Psoas muscle (tissue), 8 donors: ENCODE measurements around the gene RBMS3. TPM values are rescaled to one million over a fixed set of nuclear protein-coding genes. Genes with fewer than 3 reads are reported as not detected.
A peak's percentile ranks its signal among the peaks of the same experiment; 100 is the strongest.

ENCODE experiments used
- ATAC-seq, 4 donors: fragments of 200-7000 bp; cut with Tn5 transposase; one replicate each; pipeline ENCODE4 v1.9.1; 2020; ENCODE audit warnings: moderate library complexity in 3 of 4, mild to moderate bottlenecking in 2 of 4
- DNase-seq, 2 donors: peaks; one replicate each; pipeline ENCODE4 v3.0.0-alpha.2; 2020
- H3K27ac ChIP-seq: fragments of 200-600 bp; one replicate; pipeline ENCODE4 v1.8.0; 2022
- H3K27me3 ChIP-seq, 3 donors: fragments of 200-600 bp in 1 of 3; one replicate each; pipeline versions ENCODE4 v1.6.1 to v1.8.0; 2013 to 2022; ENCODE audit warnings: low read length in 2 of 3, mild to moderate bottlenecking in 2 of 3, moderate library complexity in 1 of 3; ENCODE audit not compliant: insufficient read depth in 3 of 3
- H3K36me3 ChIP-seq, 2 donors: fragments of 200-600 bp in 1 of 2; one replicate each; pipeline versions ENCODE4 v1.6.1 to v1.8.0; 2013 to 2022; ENCODE audit warnings: low read depth in 1 of 2, mild to moderate bottlenecking in 1 of 2, moderate library complexity in 1 of 2; ENCODE audit not compliant: insufficient read depth in 1 of 2
- H3K4me1 ChIP-seq: fragments of 200-600 bp; one replicate; pipeline ENCODE4 v1.8.0; 2022
- H3K4me3 ChIP-seq: fragments of 200-600 bp; one replicate; pipeline ENCODE4 v1.8.0; 2022; ENCODE audit warnings: mild to moderate bottlenecking
- H3K9me3 ChIP-seq: fragments of 200-600 bp; one replicate; pipeline ENCODE4 v1.8.0; 2022
- CTCF ChIP-seq: fragments of 200-600 bp; IDR thresholded peaks from one replicate; pipeline ENCODE4 v1.8.0; 2022; ENCODE audit warnings: antibody characterized with exemption
- WGBS, 3 donors: extraction: QIAGEN DNeasy Blood & Tissue Kit; methylation state at CpG; one replicate each; pipeline versions ENCODE4 v1.1.6 to v1.1.7; 2013; 5-methylcytosine and 5-hydroxymethylcytosine counted together
- intact Hi-C, 2 donors: fragments of 100-400 bp; cut with DNase I; formaldehyde crosslinking; loops; one replicate each; pipeline versions ENCODE4 v1.11.0 to v1.14.2; 2022
- polyA plus RNA-seq, 3 donors: library from polyadenylated mRNA; stranded (reverse); fragments of 200-250 nt; gene quantifications; one replicate each; pipeline ENCODE4 v1.2.3, GENCODE V29; 2013
- total RNA-seq, 4 donors: library from RNA; stranded (reverse); fragmentation: NEBNext Ultra II Directional in 2 of 4; extraction: Animal tissue kit (Norgen Biotek cat#: 25700) in 2 of 4; gene quantifications; one replicate each; pipeline versions ENCODE4 v1.2.1 to v1.2.4, GENCODE V29; 2021 to 2023
- donor health status: healthy with polysubstance abuse.
- donor health status: DM: no; HTN: no; CAD: no; lungs with moderate emphysema.
- donor health status: Bipolar disorder and iron deficiency.
- donor health status: healthy.
- donor health status: DM: yes; HTN: yes; CAD: no.
- donor health status: DM: no; HTN: no; CAD: no.
- donor health status: DM: no; HTN: no; CAD: no.
- donor health status: DM: yes; HTN: yes; CAD: no.

RBMS3 gene
- total and polyA plus RNA-seq, 7 donors = 3.8 to 34.5 (median 23.5) TPM

GRCh38 chr3:29416514-29416913, 135.6 kb downstream of the RBMS3 start:
- Histone ChIP-seq H3K27ac (no peak overlapping the region), H3K4me1 (peaks cover 34% of the 10 kb centered on the region), H3K4me3 (no peak overlapping the region), H3K27me3 (no peaks in the 10 kb centered on the region), H3K9me3 (no peaks in the 10 kb centered on the region), H3K36me3 (no peaks in the 10 kb centered on the region)
- TF ChIP-seq CTCF = no peak
- no peak for DNase-seq
- ATAC-seq = no peak
- intact Hi-C loops = no loop called here
- WGBS, 3 donors = 82 to 90% (median 84%) methylated on average over 2 of the region's 2 CpGs

GRCh38 chr3:29420106-29420505, 139.2 kb downstream of the RBMS3 start:
- intact Hi-C loops = no loop called here
- WGBS, 3 donors = 80 to 84% (median 82%) methylated on average over 6 of the region's 6 CpGs
- Histone ChIP-seq H3K4me1 (peaks cover 10% of the 10 kb centered on the region), H3K4me3 (no peak overlapping the region), H3K9me3 (no peaks in the 10 kb centered on the region), H3K36me3 (no peaks in the 10 kb centered on the region), H3K27me3 (no peaks in the 10 kb centered on the region), H3K27ac (no peak overlapping the region)
- ATAC-seq (peak in 1 of 4 donors; percentile 40), DNase-seq (peak in 1 of 2 donors; percentile 15)
- TF ChIP-seq CTCF = no peak

GRCh38 chr3:29426302-29427226, 145.7 kb downstream of the RBMS3 start:
- H3K4me1 ChIP-seq = peaks cover 34% of the 10 kb centered on the region
- no peak overlapping the region for H3K4me3 ChIP-seq

GRCh38 chr3:29427266-29428103, 146.6 kb downstream of the RBMS3 start:
- WGBS, 3 donors = 81 to 84% (median 83%) methylated on average over 7 of the region's 7 CpGs
- H3K27ac ChIP-seq = no peak overlapping the region
- H3K4me3 ChIP-seq = no peak overlapping the region

More at GRCh38 chr3:29426302-29427226, 145.7 kb downstream of the RBMS3 start:
- intact Hi-C loops = no loop called here
- TF ChIP-seq CTCF = no peak
- 85 to 94% (median 88%) methylated on average over 2 of the region's 2 CpGs for WGBS, 3 donors
- ATAC-seq (no peak), DNase-seq (no peak)
- no peaks in the 10 kb centered on the region for H3K36me3 ChIP-seq
- H3K27me3 ChIP-seq = no peaks in the 10 kb centered on the region
- H3K27ac ChIP-seq = no peak overlapping the region
- H3K9me3 ChIP-seq = no peaks in the 10 kb centered on the region

More at GRCh38 chr3:29427266-29428103, 146.6 kb downstream of the RBMS3 start:
- ATAC-seq = peak in 3 of 4 donors; percentile 30 to 62 (median 31)
- DNase-seq = no peak
- Histone ChIP-seq H3K27me3 (no peaks in the 10 kb centered on the region), H3K4me1 (peaks cover 36% of the 10 kb centered on the region), H3K9me3 (no peaks in the 10 kb centered on the region), H3K36me3 (no peaks in the 10 kb centered on the region)
- TF ChIP-seq CTCF = no peak
- intact Hi-C loops = no loop called here
